Measurements from ENCODE around the gene LIPI. TPM values are rescaled to one million over a fixed set of nuclear protein-coding genes. Genes with fewer than 3 reads are reported as not detected.

LIPI gene
- total RNA-seq (2022) (not detected in 2 replicates), Bru-seq, nascent RNA (percentile 12 among the genes with signal in this experiment), BruChase-seq, experiment 1, labeled RNA remaining after a 2-hour chase (percentile 6 among the genes with signal in this experiment), BruChase-seq, experiment 2, labeled RNA remaining after a 6-hour chase (percentile 6 among the genes with signal in this experiment)
- long read RNA-seq, result 0 reads

- peaks cover 3% of the 10 kb centered on the region for H3K27me3 Mint-ChIP-seq (ENCODE audit: insufficient read depth, unreplicated experiment)
- no TSS peak for BruUV-seq (replicated peaks)
Observed at GRCh38 chr21:14210738-14211137, at the start of gene LIPI. Gene LIPI (minus strand): TSS chr21:14210955. CDS start chr21:14210845, 110 bp downstream.

GRCh38 chr21:14260174-14260764 is 49.5 kb upstream of the LIPI start:
- no peaks in the 10 kb centered on the region for H3K9me3 Mint-ChIP-seq (ENCODE audit: unreplicated experiment)
- no peak for TF ChIP-seq CTCF (IDR thresholded peaks at IDR 0.05; ENCODE audit: insufficient read depth in 1 of 2, low read depth in 1 of 2, low read length in 1 of 2, severe bottlenecking in 1 of 2, unreplicated experiment in 1 of 2)
- no TSS peak for BruUV-seq (replicated peaks)

More at GRCh38 chr21:14210738-14211137, at the start of gene LIPI:
- H3K27me3 ChIP-seq (replicated peaks; ENCODE audit: control insufficient read depth, insufficient read depth, low read length), result no peaks in the 10 kb centered on the region
- DNase-seq, result no peak
- intact Hi-C loops (cut with micrococcal nuclease; ENCODE audit: unreplicated experiment), result no loop called here
- H3K4me3 ChIP-seq (ENCODE audit: low read depth, low read length), result no peak within 1 kb of the TSS
- no peak within 1 kb of the TSS for H3K4me3 Mint-ChIP-seq (ENCODE audit: unreplicated experiment)
- no peaks in the 10 kb centered on the region for H3K36me3 ChIP-seq (ENCODE audit: control insufficient read depth, insufficient read depth, low read length)
- H3K4me1 ChIP-seq, result no peaks in the 10 kb centered on the region
- 0 out of 2 replicates have a peak, but pooled peaks cover 2% of the 10 kb centered on the region for H3K9me3 ChIP-seq
- H3K36me3 Mint-ChIP-seq (ENCODE audit: insufficient read depth, unreplicated experiment), result no peaks in the 10 kb centered on the region
- H3K27ac Mint-ChIP-seq (ENCODE audit: unreplicated experiment), result no peak within 1 kb of the TSS
- ChIA-PET POLR2A (no interaction called here), CTCF (no interaction called here)
- no peaks in the 10 kb centered on the region for H3K9me3 Mint-ChIP-seq (ENCODE audit: unreplicated experiment)
- H3K4me1 Mint-ChIP-seq (ENCODE audit: low read depth, unreplicated experiment), result no peaks in the 10 kb centered on the region
- no peak for TF ChIP-seq CTCF (IDR thresholded peaks at IDR 0.05; ENCODE audit: insufficient read depth in 1 of 2, low read depth in 1 of 2, low read length in 1 of 2, severe bottlenecking in 1 of 2, unreplicated experiment in 1 of 2)

DNA sequence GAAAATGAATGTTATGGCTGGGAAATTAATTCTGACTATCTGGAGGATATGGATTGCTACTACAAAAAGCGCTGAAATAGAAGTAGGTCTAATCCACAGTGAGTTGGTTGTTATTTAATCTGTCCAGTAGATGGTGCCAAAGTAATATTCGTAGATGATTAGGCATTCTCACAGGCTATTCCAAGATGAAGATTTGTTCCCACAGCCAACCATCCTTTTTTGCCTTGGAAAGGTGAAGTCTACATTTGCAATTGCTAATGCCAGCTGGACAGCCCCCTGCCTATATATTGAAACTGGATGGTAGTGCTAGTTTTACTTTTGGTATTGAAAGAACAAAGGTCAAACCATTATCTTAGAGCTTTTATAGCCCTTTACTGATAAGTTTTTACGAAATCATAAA is 49.0 kb upstream of the LIPI start:
- DNase-seq, result peak; percentile 40 to 46
- Histone ChIP-seq H3K36me3 (ENCODE audit: control insufficient read depth, insufficient read depth, low read length) (no peaks in the 10 kb centered on the region), H3K27me3 (replicated peaks; ENCODE audit: control insufficient read depth, insufficient read depth, low read length) (no peaks in the 10 kb centered on the region), H3K9me3 (no peaks in the 10 kb centered on the region), H3K4me3 (ENCODE audit: low read depth, low read length) (no peak overlapping the region), H3K4me1 (peaks cover 20% of the 10 kb centered on the region)
- Mint-ChIP-seq H3K36me3 (ENCODE audit: insufficient read depth, unreplicated experiment) (no peaks in the 10 kb centered on the region), H3K4me3 (ENCODE audit: unreplicated experiment) (no peak overlapping the region), H3K27me3 (ENCODE audit: insufficient read depth, unreplicated experiment) (no peaks in the 10 kb centered on the region), H3K27ac (ENCODE audit: unreplicated experiment) (no peak overlapping the region), H3K4me1 (ENCODE audit: low read depth, unreplicated experiment) (no peaks in the 10 kb centered on the region), H3K9me3 (ENCODE audit: unreplicated experiment) (no peaks in the 10 kb centered on the region)
- intact Hi-C loops (cut with micrococcal nuclease; ENCODE audit: unreplicated experiment), result loop anchor here (10.0 kb wide), 1 partner anchor 125 kb away; the partner anchor contains the start of gene HSPA13
- no TSS peak for BruUV-seq (replicated peaks)
- TF ChIP-seq CTCF (IDR thresholded peaks at IDR 0.05; ENCODE audit: insufficient read depth in 1 of 2, low read depth in 1 of 2, low read length in 1 of 2, severe bottlenecking in 1 of 2, unreplicated experiment in 1 of 2), result peak; percentile 36 to 47
- ChIA-PET POLR2A (no interaction called here), CTCF (interaction anchor here (1.2 kb wide), 1 partner anchor 123 kb away, joined by 4 read pairs; the partner anchor contains the start of gene HSPA13)

More at GRCh38 chr21:14260174-14260764, 49.5 kb upstream of the LIPI start:
- H3K27me3 ChIP-seq (replicated peaks; ENCODE audit: control insufficient read depth, insufficient read depth, low read length), result no peaks in the 10 kb centered on the region
- ChIA-PET POLR2A (no interaction called here), CTCF (interaction anchor here (1.2 kb wide), 1 partner anchor 123 kb away, joined by 4 read pairs; the partner anchor contains the start of gene HSPA13)
- intact Hi-C loops (cut with micrococcal nuclease; ENCODE audit: unreplicated experiment), result no loop called here
- Mint-ChIP-seq H3K4me3 (ENCODE audit: unreplicated experiment) (no peak overlapping the region), H3K27ac (ENCODE audit: unreplicated experiment) (no peak overlapping the region), H3K36me3 (ENCODE audit: insufficient read depth, unreplicated experiment) (no peaks in the 10 kb centered on the region), H3K27me3 (ENCODE audit: insufficient read depth, unreplicated experiment) (no peaks in the 10 kb centered on the region), H3K4me1 (ENCODE audit: low read depth, unreplicated experiment) (no peaks in the 10 kb centered on the region)
- H3K4me1 ChIP-seq, result peaks cover 20% of the 10 kb centered on the region
- no peaks in the 10 kb centered on the region for H3K9me3 ChIP-seq
- H3K4me3 ChIP-seq (ENCODE audit: low read depth, low read length), result no peak overlapping the region
- no peaks in the 10 kb centered on the region for H3K36me3 ChIP-seq (ENCODE audit: control insufficient read depth, insufficient read depth, low read length)
- no peak for DNase-seq
